CD4-positive, alpha-beta T cell treated with Interleukin-6 for 4 hours (primary cell): ENCODE results near the gene SPATA2L.
"Not testable (repeated sequence)": the region's sequence is repeated elsewhere in the genome, so short reads cannot be mapped to it uniquely, and the experiment has no call there.

ENCODE experiments used
- DNase-seq: peaks from one replicate; pipeline ENCODE4 v3.0.0-alpha.2; 2020; ENCODE audit warnings: mixed read lengths

The SPATA2L gene

DNA sequence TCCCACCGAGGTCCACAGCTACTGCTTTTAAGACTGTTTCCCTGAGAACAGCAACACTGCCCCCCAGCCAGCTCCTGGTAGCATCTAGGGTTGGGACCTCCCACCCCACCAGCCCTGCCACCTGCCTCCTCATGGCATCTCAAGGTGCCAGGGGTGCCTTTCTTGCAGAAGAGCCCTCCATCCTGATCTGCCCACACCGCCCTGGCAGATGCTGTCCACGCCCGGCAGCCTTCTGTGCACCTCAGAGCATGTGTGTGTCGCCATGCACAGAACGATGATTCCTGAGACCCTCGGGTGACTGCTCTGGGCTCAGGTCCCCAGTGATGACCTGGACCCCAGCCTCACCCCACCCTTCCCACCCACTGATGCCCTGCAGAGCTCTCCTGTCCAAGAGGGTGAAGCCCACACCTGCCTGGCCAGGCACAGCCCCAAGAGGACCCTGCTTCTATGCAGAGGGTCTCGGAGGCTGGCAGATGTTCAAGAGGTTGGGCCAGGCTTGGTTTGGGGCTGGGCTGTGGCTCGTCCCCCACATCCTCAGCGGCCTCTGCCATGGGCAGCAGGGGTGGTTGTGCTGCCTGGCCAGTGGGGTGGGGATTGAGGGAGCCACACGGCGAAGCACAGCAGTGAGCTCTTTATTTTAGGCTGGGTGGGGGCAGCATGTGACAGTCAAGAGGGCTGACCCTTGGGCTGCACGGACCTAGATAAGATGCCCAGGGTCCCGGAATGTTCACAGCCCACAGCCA is 5.2 kb upstream of the SPATA2L start:
- DNase-seq: no peak

- no peak for DNase-seq
These were observed 3.5 kb upstream of the SPATA2L start for GRCh38 chr16:89705006-89705405.

DNA sequence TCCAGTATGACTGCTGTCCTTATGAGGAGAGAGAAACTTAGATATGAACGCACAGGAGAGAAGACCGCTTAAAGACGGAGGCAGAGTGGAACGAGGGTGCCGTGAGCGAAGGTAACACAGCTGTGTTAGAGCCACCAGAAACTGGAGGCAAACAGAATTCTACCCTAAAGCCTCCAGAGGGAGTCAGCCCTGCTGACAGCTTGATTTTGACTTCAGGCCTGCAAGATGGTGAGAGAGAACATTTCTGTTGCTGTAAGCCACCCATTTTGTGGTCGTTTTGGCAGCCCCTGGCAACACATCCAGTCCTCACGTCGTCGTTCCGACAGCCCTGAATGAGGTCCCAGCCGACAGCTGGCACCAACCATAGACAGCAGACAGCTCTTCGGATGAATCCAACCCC is 2.8 kb upstream of the SPATA2L start:
- no peak for DNase-seq

GRCh38 chr16:89700649-89701424 is 668 bp downstream of the SPATA2L start:
- peak; percentile 59 for DNase-seq

- DNase-seq: peak; percentile 98
These were observed 1.3 kb downstream of the SPATA2L start for GRCh38 chr16:89700100-89700648.

GRCh38 chr16:89699629-89700099 is 1.8 kb downstream of the SPATA2L start:
- DNase-seq: not testable (repeated sequence)

- not testable (repeated sequence) for DNase-seq
These were observed 2.8 kb downstream of the SPATA2L start for GRCh38 chr16:89698717-89699116.

DNA sequence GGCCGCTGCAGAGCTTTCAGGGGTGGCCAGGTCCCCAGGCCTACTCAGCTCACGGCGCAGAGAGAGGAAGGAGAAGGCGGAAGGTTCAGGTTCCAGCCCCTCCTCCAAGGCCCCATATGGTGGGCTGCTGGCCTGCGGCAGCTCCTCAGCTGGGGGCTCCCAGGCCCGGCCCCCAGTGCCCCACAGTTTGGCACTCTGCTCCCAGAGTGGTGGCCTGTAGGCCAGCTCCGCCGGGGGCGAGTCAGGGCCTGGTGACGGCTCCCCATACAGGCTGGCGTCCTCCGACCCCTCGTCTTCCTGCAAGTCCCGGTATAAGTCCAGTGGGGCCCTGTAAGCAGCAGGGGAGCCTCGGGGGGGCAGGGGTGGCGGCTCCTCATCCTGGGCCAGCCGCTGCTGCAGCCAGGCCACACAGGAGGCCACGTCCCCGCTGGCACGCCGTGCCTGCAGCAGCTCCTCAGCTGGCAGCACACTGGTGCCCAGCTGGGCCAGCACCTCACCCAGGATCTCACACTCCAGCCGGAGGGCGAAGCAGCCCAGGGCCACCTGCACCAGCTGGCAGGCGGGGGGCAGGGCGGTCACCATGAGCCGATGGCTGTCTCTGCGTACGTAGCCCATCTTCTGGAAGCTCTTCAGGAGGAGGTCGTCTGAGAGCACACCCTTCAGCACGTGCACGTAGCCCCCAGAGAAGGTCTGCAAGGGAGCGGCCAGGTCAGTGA is 3.7 kb downstream of the SPATA2L start:
- DNase-seq: no peak

DNA sequence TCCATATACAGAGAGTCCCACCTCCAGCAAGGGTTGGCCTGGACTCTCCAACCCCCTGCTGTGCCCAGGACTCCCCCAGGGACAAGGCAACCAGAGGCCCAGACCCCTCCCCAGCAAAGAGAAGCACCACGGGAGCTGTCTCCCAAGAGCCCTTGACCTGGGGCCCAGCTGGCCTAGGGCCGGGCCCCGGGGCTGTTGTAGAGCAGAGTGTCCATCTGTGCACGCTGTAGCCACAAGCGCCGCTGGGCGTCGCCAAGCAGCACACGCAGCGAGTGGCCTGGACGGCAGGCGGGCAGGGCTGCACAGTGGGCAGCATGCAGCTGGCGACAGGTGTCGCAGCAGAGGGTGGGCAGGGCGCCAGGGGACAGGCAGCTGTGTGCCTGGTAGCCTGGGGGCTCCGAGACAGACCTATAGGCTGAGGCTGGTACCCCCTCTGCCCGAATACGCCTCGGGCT is 4.3 kb downstream of the SPATA2L start:
- no peak for DNase-seq

DNA sequence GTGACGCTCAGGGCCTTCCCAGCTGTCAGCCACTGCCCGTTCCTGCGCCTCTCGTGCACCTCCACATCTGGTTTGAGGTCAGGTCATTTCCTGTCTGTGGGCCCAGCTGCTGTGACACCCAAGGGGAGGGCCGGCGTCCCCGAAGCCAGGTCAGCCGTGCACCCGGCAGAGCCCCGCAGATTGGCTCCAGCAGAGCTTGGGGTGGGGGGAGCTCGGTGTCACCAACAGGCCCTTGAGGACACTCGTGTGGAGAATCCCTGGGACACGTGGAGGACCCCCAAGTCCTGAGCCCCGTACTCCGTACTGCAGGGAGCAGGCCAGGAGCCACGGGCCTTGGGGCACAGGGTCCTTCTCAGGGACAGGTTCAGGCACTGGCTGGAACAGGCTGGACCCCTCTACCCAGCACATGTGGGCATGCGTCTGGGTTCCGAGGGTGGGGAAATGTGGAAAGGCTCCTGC is 4.8 kb downstream of the SPATA2L start:
- peak; percentile 29 for DNase-seq

- no peak for DNase-seq
These were observed 5.4 kb downstream of the SPATA2L start for GRCh38 chr16:89695875-89696669.

- DNase-seq: no peak
These were observed 6.2 kb downstream of the SPATA2L start for GRCh38 chr16:89695086-89695874.

DNA sequence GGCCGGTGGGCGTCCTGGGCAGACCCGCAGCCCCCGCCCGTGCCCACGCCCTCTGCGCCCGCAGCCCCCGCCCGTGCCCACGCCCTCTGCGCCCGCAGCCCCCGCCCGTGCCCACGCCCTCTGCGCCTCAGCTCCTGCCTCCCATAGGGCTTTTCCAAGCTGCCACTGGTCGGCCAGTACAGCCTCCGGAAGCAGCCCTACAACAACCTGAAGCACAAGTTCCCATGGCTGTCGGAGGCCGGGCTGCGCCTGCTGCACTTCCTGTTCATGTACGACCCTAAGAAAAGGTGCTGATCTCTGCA is 6.8 kb downstream of the SPATA2L start:
- not testable (repeated sequence) for DNase-seq

DNA sequence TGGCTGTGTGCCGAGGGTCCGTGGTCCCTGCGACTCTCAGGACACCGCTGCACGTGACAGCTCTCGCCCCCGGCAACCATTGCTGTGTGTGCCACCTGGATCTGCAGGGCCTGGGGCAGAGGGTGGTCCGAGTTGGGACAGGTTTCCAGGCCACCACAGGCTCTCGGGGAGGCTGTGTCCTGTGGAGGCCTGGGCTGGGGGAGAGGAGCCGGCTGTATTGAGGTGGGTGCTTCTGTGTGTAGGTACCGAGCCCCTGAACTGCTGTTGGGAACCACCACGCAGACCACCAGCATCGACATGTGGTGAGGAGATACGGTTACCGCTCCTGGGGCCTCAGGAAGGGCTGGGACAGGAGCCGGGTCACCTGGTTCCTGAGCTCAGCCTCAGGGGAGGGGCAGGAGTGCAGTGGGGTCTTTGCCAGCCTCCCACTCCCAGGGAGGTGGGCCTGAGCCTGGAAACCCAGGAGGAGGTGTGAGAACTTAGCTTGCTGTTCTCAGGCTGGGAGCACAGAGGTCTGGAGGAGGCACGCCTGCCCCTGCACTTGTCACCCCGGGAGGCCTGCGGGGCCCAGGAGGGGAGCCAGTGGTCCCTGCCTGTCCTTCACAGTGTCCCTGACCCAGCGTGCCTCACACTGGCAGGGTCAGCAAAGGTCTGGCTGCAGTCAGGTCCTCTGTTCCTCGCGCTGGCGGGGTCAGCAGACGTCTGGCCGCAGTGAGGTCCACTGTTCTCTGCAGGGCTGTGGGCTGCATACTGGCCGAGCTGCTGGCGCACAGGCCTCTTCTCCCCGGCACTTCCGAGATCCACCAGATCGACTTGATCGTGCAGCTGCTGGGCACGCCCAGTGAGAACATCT is 7.3 kb downstream of the SPATA2L start:
- DNase-seq: no peak

DNA sequence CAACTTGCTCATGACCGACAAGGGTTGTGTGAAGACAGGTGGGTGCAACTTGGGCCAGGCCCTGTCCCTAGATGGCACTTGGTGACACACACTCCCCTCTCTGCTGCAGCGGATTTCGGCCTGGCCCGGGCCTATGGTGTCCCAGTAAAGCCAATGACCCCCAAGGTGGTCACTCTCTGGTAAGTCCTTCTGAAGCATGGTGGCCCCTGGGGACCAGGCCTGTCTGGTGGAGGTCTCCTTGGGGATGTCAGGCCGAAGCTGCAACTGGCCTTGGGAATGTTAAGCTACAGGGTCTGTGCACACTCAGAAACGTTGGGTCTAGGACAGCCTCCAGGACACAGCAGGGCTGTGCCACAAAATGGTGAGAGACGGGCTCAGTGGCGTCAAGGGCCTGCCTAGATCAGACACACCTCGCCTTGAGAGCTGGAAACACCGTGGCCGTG is 8.2 kb downstream of the SPATA2L start:
- DNase-seq: no peak

- no peak for DNase-seq
These were observed 9.4 kb downstream of the SPATA2L start for GRCh38 chr16:89691986-89692569.

DNA sequence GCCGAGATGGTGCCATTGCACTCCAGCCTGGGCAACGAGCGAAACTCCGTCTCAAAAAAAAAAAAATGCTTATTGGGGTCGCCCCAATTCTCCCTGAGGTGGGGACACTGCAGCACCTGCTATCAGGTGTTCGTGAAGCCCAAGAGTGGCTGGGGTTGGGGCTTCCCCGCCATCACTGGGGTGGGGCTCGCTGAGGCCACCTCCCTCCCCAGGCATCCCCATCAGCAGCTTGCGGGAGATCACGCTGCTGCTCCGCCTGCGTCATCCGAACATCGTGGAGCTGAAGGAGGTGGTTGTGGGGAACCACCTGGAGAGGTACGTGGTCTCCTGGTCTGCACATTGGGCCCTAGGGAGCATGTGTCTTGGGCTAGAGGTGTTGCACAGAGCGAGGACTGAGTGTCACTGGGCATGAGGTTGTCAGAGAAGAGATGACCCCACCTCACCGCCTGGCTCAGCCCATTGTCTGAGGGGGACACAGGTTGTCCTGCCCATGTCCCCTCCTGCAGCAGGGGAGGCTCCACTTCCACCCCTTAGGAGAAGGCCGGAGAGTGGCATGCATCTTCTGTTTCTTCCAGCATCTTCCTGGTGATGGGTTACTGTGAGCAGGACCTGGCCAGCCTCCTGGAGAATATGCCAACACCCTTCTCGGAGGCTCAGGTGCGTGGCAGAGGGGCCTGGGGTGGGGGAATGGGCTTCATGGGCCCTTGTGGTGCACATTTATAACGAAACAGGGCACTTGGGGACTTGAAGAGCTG is 10.1 kb downstream of the SPATA2L start:
- no peak for DNase-seq

GRCh38 chr16:89690392-89690901 is 11.1 kb downstream of the SPATA2L start:
- DNase-seq: no peak

GRCh38 chr16:89689621-89690020 is 11.9 kb downstream of the SPATA2L start:
- not testable (repeated sequence) for DNase-seq
